ENCODE measurements around the gene CGNL1. TPM values are rescaled to one million over a fixed set of nuclear protein-coding genes. Genes with fewer than 3 reads are reported as not detected.

The CGNL1 gene
- polyA plus RNA-seq, 2 donors: 6.7 to 16.8 TPM

GRCh38 chr15:57548351-57548750 is 172.0 kb downstream of the CGNL1 start:
- Histone ChIP-seq H3K27ac (ENCODE audit: low read depth in 2 of 2, low read length in 1 of 2) (no peak overlapping the region), H3K36me3 (ENCODE audit: control insufficient read depth in 2 of 2, insufficient read depth in 2 of 2, low read length in 1 of 2) (peaks cover 4% of the 10 kb centered on the region in 2 donors), H3K4me1 (ENCODE audit: control insufficient read depth in 2 of 2, insufficient read depth in 2 of 2, low read length in 1 of 2) (peaks cover 0 to 8% of the 10 kb centered on the region in 2 donors), H3K27me3 (ENCODE audit: control insufficient read depth in 1 of 2, insufficient read depth in 2 of 2, low read length in 2 of 2) (no peaks in the 10 kb centered on the region), H3K9me3 (ENCODE audit: control insufficient read depth in 2 of 2, insufficient read depth in 1 of 2, low read depth in 1 of 2, low read length in 1 of 2) (no peaks in the 10 kb centered on the region), H3K4me3 (ENCODE audit: low read depth in 1 of 2, low read length in 2 of 2) (no peak overlapping the region)
- 50 to 64% methylated on average over 2 of the region's 2 CpGs for WGBS, 2 donors

GRCh38 chr15:57548835-57549234 is 172.5 kb downstream of the CGNL1 start:
- Histone ChIP-seq H3K27me3 (ENCODE audit: control insufficient read depth in 1 of 2, insufficient read depth in 2 of 2, low read length in 2 of 2) (no peaks in the 10 kb centered on the region), H3K4me3 (ENCODE audit: low read depth in 1 of 2, low read length in 2 of 2) (no peak overlapping the region), H3K9me3 (ENCODE audit: control insufficient read depth in 2 of 2, insufficient read depth in 1 of 2, low read depth in 1 of 2, low read length in 1 of 2) (no peaks in the 10 kb centered on the region), H3K36me3 (ENCODE audit: control insufficient read depth in 2 of 2, insufficient read depth in 2 of 2, low read length in 1 of 2) (peaks cover 4% of the 10 kb centered on the region in 2 donors), H3K27ac (ENCODE audit: low read depth in 2 of 2, low read length in 1 of 2) (peak overlapping the region in 1 of 2 donors; percentile 37), H3K4me1 (ENCODE audit: control insufficient read depth in 2 of 2, insufficient read depth in 2 of 2, low read length in 1 of 2) (peaks cover 0 to 8% of the 10 kb centered on the region in 2 donors)
- 44 to 49% methylated on average over 5 of the region's 5 CpGs for WGBS, 2 donors

DNA sequence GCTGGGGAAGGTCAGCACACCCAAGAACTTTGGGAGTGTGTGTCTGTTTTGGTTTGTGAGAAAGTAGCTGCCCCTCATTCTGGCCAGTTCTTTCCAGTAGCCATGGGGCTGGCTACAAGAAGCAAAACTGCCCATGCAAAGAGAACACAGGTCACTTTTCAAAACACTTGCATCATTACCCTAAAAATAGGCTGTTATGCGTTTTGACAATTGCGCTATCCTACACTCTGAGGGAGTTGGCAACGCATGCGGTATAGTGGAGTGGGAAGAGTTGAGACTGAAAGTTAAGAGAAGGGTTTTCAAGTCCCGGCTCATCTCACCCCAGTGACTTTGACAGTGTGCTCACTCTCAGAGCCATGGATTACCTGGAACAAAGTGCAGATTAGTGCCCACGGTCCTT is 173.6 kb downstream of the CGNL1 start:
- no peak overlapping the region for H3K27ac ChIP-seq (ENCODE audit: low read depth in 2 of 2, low read length in 1 of 2)
- H3K36me3 ChIP-seq (ENCODE audit: control insufficient read depth in 2 of 2, insufficient read depth in 2 of 2, low read length in 1 of 2): peaks cover 4% of the 10 kb centered on the region in 2 donors
- no peaks in the 10 kb centered on the region for H3K27me3 ChIP-seq (ENCODE audit: control insufficient read depth in 1 of 2, insufficient read depth in 2 of 2, low read length in 2 of 2)
- H3K9me3 ChIP-seq (ENCODE audit: control insufficient read depth in 2 of 2, insufficient read depth in 1 of 2, low read depth in 1 of 2, low read length in 1 of 2): no peaks in the 10 kb centered on the region
- peaks cover 3 to 8% of the 10 kb centered on the region in 2 donors for H3K4me1 ChIP-seq (ENCODE audit: control insufficient read depth in 2 of 2, insufficient read depth in 2 of 2, low read length in 1 of 2)
- WGBS, 2 donors: 81 to 90% methylated on average over 6 of the region's 6 CpGs
- H3K4me3 ChIP-seq (ENCODE audit: low read depth in 1 of 2, low read length in 2 of 2): no peak overlapping the region

GRCh38 chr15:57550640-57551039 is 174.3 kb downstream of the CGNL1 start:
- Histone ChIP-seq H3K4me3 (ENCODE audit: low read depth in 1 of 2, low read length in 2 of 2) (no peak overlapping the region), H3K27me3 (ENCODE audit: control insufficient read depth in 1 of 2, insufficient read depth in 2 of 2, low read length in 2 of 2) (no peaks in the 10 kb centered on the region), H3K36me3 (ENCODE audit: control insufficient read depth in 2 of 2, insufficient read depth in 2 of 2, low read length in 1 of 2) (peaks cover 4% of the 10 kb centered on the region in 2 donors), H3K9me3 (ENCODE audit: control insufficient read depth in 2 of 2, insufficient read depth in 1 of 2, low read depth in 1 of 2, low read length in 1 of 2) (no peaks in the 10 kb centered on the region), H3K4me1 (ENCODE audit: control insufficient read depth in 2 of 2, insufficient read depth in 2 of 2, low read length in 1 of 2) (peaks cover 6 to 8% of the 10 kb centered on the region in 2 donors), H3K27ac (ENCODE audit: low read depth in 2 of 2, low read length in 1 of 2) (no peak overlapping the region)
- 39 to 50% methylated on average over 4 of the region's 4 CpGs for WGBS, 2 donors

DNA sequence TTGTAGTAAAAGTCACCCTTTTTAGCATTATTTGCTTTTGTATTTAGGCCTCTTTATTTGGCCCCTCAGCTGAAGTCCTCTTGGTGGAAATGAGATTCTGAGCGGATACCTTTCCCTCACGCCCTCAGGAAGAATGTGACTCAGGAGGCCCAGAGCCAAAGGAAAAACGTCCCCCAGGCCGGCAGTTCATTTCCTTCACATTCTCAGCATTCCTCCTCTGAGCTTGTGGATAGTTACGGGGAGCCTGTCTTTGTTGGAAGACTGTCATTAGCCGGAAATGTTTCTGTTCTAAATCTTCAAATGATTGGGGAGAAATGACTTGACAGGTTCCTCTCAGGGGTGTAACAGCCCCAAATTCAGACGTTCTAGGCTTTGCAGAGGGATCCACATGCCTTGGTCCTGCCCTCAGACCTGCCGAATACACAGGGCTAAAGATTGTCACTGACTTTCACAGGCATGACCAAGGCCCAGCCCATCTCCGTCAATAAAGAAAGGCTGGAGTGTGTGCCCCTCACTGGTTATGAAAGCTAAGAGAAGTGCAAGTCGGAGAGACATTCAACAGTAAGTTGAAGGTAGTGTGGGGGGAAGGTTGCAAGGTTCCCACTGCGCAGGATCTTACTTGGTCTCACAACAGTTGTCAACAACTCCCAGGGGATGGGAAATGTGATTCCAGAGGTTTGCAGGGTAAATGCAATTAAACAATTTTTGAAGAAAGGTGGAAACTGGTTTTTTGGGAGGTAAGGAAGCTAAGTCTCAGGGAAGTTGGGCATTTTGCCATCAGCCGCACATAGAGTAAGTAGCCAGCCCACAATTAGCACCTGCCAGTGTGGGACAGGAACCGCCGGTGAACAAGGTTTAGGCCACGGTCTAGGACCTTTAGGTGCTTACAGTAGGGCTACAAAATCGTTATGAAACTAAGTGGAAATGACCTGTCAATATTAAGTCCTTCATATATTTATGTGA is 175.7 kb downstream of the CGNL1 start:
- WGBS, 2 donors: 55 to 60% methylated on average over 16 of the region's 16 CpGs
- H3K27ac ChIP-seq (ENCODE audit: low read depth in 2 of 2, low read length in 1 of 2): no peak overlapping the region

GRCh38 chr15:57552678-57553334 is 176.5 kb downstream of the CGNL1 start:
- 78 to 87% methylated on average over 8 of the region's 8 CpGs for WGBS, 2 donors
- H3K27me3 ChIP-seq (ENCODE audit: control insufficient read depth in 1 of 2, insufficient read depth in 2 of 2, low read length in 2 of 2): no peaks in the 10 kb centered on the region
- H3K9me3 ChIP-seq (ENCODE audit: control insufficient read depth in 2 of 2, insufficient read depth in 1 of 2, low read depth in 1 of 2, low read length in 1 of 2): no peaks in the 10 kb centered on the region
- peaks cover 6 to 8% of the 10 kb centered on the region in 2 donors for H3K4me1 ChIP-seq (ENCODE audit: control insufficient read depth in 2 of 2, insufficient read depth in 2 of 2, low read length in 1 of 2)
- no peak overlapping the region for H3K4me3 ChIP-seq (ENCODE audit: low read depth in 1 of 2, low read length in 2 of 2)
- H3K27ac ChIP-seq (ENCODE audit: low read depth in 2 of 2, low read length in 1 of 2): no peak overlapping the region
- H3K36me3 ChIP-seq (ENCODE audit: control insufficient read depth in 2 of 2, insufficient read depth in 2 of 2, low read length in 1 of 2): no peaks in the 10 kb centered on the region

More for the DNA sequence above, 175.7 kb downstream of the CGNL1 start:
- H3K4me3 ChIP-seq (ENCODE audit: low read depth in 1 of 2, low read length in 2 of 2): no peak overlapping the region
- peaks cover 6 to 8% of the 10 kb centered on the region in 2 donors for H3K4me1 ChIP-seq (ENCODE audit: control insufficient read depth in 2 of 2, insufficient read depth in 2 of 2, low read length in 1 of 2)
- no peaks in the 10 kb centered on the region for H3K27me3 ChIP-seq (ENCODE audit: control insufficient read depth in 1 of 2, insufficient read depth in 2 of 2, low read length in 2 of 2)
- peaks cover 0 to 4% of the 10 kb centered on the region in 2 donors for H3K36me3 ChIP-seq (ENCODE audit: control insufficient read depth in 2 of 2, insufficient read depth in 2 of 2, low read length in 1 of 2)
- no peaks in the 10 kb centered on the region for H3K9me3 ChIP-seq (ENCODE audit: control insufficient read depth in 2 of 2, insufficient read depth in 1 of 2, low read depth in 1 of 2, low read length in 1 of 2)

- no peaks in the 10 kb centered on the region for H3K27me3 ChIP-seq (ENCODE audit: control insufficient read depth in 1 of 2, insufficient read depth in 2 of 2, low read length in 2 of 2)
- H3K36me3 ChIP-seq (ENCODE audit: control insufficient read depth in 2 of 2, insufficient read depth in 2 of 2, low read length in 1 of 2): no peaks in the 10 kb centered on the region
- 93 to 94% methylated on average over 5 of the region's 5 CpGs for WGBS, 2 donors
- no peaks in the 10 kb centered on the region for H3K9me3 ChIP-seq (ENCODE audit: control insufficient read depth in 2 of 2, insufficient read depth in 1 of 2, low read depth in 1 of 2, low read length in 1 of 2)
- H3K27ac ChIP-seq (ENCODE audit: low read depth in 2 of 2, low read length in 1 of 2): no peak overlapping the region
- H3K4me1 ChIP-seq (ENCODE audit: control insufficient read depth in 2 of 2, insufficient read depth in 2 of 2, low read length in 1 of 2): peaks cover 6 to 8% of the 10 kb centered on the region in 2 donors
- no peak overlapping the region for H3K4me3 ChIP-seq (ENCODE audit: low read depth in 1 of 2, low read length in 2 of 2)
These were observed 177.2 kb downstream of the CGNL1 start for GRCh38 chr15:57553526-57553925.

DNA sequence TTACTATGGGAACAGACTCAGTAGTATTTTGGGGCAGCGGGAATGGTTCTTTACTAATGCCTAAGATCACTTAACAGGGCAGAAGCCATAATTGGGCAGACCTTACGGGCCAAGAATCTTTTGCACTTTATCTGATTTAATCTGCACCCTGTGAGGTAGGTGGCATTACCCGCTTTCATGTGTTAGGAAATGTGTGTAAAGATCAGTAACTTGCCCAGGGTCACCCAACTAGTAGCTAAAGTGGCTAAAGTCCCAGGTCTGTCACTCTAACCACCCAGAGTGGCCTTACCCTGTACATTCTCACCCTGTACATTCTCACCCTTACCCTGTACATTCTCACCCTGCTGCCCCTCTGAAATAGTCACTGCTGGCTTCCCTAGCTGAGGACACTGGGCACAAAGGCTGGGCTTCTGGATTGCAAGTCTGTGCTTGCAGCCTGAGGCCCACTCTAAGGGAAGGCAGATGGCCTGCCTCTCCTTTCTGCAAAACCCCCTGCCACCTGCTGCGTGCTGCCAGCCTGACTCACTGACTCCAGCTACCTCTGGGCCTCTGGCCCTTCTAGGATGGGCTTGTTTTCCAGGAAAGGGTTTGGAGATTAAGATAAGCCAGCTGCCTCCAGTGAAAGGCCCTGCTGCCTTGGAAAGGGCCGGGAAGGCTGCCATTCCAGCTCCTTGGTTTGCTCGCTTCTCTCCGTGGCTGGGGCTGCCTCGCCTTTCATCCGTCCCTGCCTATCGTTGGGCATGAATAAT is 177.9 kb downstream of the CGNL1 start:
- H3K27me3 ChIP-seq (ENCODE audit: control insufficient read depth in 1 of 2, insufficient read depth in 2 of 2, low read length in 2 of 2): no peaks in the 10 kb centered on the region
- peaks cover 5 to 6% of the 10 kb centered on the region in 2 donors for H3K4me1 ChIP-seq (ENCODE audit: control insufficient read depth in 2 of 2, insufficient read depth in 2 of 2, low read length in 1 of 2)
- H3K9me3 ChIP-seq (ENCODE audit: control insufficient read depth in 2 of 2, insufficient read depth in 1 of 2, low read depth in 1 of 2, low read length in 1 of 2): no peaks in the 10 kb centered on the region
- no peak overlapping the region for H3K4me3 ChIP-seq (ENCODE audit: low read depth in 1 of 2, low read length in 2 of 2)
- no peaks in the 10 kb centered on the region for H3K36me3 ChIP-seq (ENCODE audit: control insufficient read depth in 2 of 2, insufficient read depth in 2 of 2, low read length in 1 of 2)
- 55% methylated on average over 10 of the region's 10 CpGs for WGBS, 2 donors
- H3K27ac ChIP-seq (ENCODE audit: low read depth in 2 of 2, low read length in 1 of 2): no peak overlapping the region

- Histone ChIP-seq H3K27me3 (ENCODE audit: control insufficient read depth in 1 of 2, insufficient read depth in 2 of 2, low read length in 2 of 2) (no peaks in the 10 kb centered on the region), H3K4me3 (ENCODE audit: low read depth in 1 of 2, low read length in 2 of 2) (no peak overlapping the region), H3K4me1 (ENCODE audit: control insufficient read depth in 2 of 2, insufficient read depth in 2 of 2, low read length in 1 of 2) (peaks cover 5 to 6% of the 10 kb centered on the region in 2 donors), H3K27ac (ENCODE audit: low read depth in 2 of 2, low read length in 1 of 2) (no peak overlapping the region), H3K9me3 (ENCODE audit: control insufficient read depth in 2 of 2, insufficient read depth in 1 of 2, low read depth in 1 of 2, low read length in 1 of 2) (no peaks in the 10 kb centered on the region), H3K36me3 (ENCODE audit: control insufficient read depth in 2 of 2, insufficient read depth in 2 of 2, low read length in 1 of 2) (no peaks in the 10 kb centered on the region)
- 73 to 78% methylated on average over 4 of the region's 4 CpGs for WGBS, 2 donors
These were observed 178.5 kb downstream of the CGNL1 start for GRCh38 chr15:57554812-57555179.

All from esophagus (tissue), 2 donors.